Activated T-cell treated with anti-CD3 and anti-CD28 coated beads, Interleukin-2, amount 50 U/mL, for 72 hours (primary cell): ENCODE results near the gene MRTFA. TPM values are rescaled to one million over a fixed set of nuclear protein-coding genes. Genes with fewer than 3 reads are reported as not detected.
"Not testable (repeated sequence)": the region's sequence is repeated elsewhere in the genome, so short reads cannot be mapped to it uniquely, and the experiment has no call there.

Experiments used
- ATAC-seq, 2 donors: fragments of 150-1000 bp; cut with Tn5 transposase; replicated peaks in 1 of 2; 2 replicates each; pipeline ENCODE4 v1.10.0; 2021; ENCODE audit warnings: moderate library complexity in 2 of 2, mild to moderate bottlenecking in 1 of 2
- DNase-seq, 2 donors: peaks; one replicate each; pipeline ENCODE4 v3.0.0; 2021 to 2022; ENCODE audit warnings: mixed read lengths in 1 of 2
- H3K27ac Mint-ChIP-seq: one replicate; pipeline ENCODE4 v1.8.0; 2022; ENCODE audit warnings: mild to moderate bottlenecking, moderate library complexity, mixed read lengths
- H3K27me3 Mint-ChIP-seq: one replicate; pipeline ENCODE4 v1.8.0; 2022; ENCODE audit warnings: low read depth, mixed read lengths
- H3K36me3 Mint-ChIP-seq, 2 donors: one replicate each; pipeline ENCODE4 v1.8.0; 2022; ENCODE audit warnings: mixed read lengths in 2 of 2, mild to moderate bottlenecking in 1 of 2; ENCODE audit not compliant: insufficient read depth in 2 of 2
- H3K4me1 Mint-ChIP-seq: one replicate; pipeline ENCODE4 v1.8.0; 2022; ENCODE audit warnings: low read depth, mixed read lengths
- H3K4me3 Mint-ChIP-seq, 2 donors: one replicate each; pipeline ENCODE4 v1.8.0; 2022; ENCODE audit warnings: mild to moderate bottlenecking in 2 of 2, mixed read lengths in 2 of 2, moderate library complexity in 2 of 2
- H3K9me3 Mint-ChIP-seq, 2 donors: one replicate each; pipeline ENCODE4 v1.8.0; 2022; ENCODE audit warnings: mixed read lengths in 2 of 2
- total RNA-seq, 2 donors: library from RNA; stranded (reverse); gene quantifications; one replicate each; pipeline ENCODE4 v1.2.3, GENCODE V29; 2022

The MRTFA gene
- total RNA-seq, 2 donors from 2014 or later = 44.7 to 51.7 TPM

- Mint-ChIP-seq H3K36me3 (no peaks in the 10 kb centered on the region), H3K27me3 (no peaks in the 10 kb centered on the region), H3K4me3 (no peak overlapping the region), H3K9me3 (no peaks in the 10 kb centered on the region), H3K27ac (no peak overlapping the region), H3K4me1 (peaks cover 15% of the 10 kb centered on the region)
- no peak for DNase-seq
- no peak for ATAC-seq
Observed at GRCh38 chr22:40510631-40511364, 125.7 kb downstream of the MRTFA start.

DNA sequence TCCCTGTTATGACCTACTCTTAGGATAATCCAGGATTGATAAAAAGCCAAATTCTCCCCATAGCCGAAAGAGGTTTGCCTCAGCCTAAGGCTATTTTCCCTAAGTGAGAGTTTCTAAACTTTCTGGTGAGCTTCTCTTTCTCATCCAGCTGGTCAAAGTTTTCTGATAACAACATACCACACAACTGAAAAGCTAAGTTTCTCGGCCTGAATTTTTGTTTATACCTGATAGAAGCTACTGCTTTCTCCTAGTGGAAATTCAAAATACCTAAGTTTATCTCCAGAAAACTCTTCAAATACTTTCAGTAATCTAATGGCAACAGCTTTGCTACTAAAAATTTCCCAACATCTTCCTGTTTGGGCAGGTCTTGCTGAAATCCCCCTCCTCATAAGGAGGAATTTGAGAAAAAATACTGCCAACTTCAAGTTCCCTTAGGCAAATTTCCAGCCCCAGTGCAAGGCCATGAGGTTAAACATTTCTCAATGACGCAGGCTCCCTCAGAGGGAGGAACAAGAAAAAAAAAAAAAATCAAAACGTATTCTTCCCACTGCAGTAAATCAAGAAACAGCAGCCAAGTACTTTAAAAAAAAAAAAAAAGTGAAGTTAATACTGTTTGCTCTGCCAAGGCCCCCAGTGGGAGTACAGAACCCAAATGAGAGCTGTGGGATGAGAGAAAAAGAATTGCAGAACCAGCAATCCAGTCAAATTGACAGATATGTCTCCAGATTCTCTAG lies 127.0 kb downstream of the MRTFA start:
- DNase-seq (no peak), ATAC-seq (no peak)
- H3K36me3 Mint-ChIP-seq = no peaks in the 10 kb centered on the region
- peaks cover 19% of the 10 kb centered on the region for H3K4me1 Mint-ChIP-seq
- no peak overlapping the region for H3K4me3 Mint-ChIP-seq
- peak overlapping the region; percentile 24 for H3K27ac Mint-ChIP-seq
- no peaks in the 10 kb centered on the region for H3K27me3 Mint-ChIP-seq
- H3K9me3 Mint-ChIP-seq = no peaks in the 10 kb centered on the region

GRCh38 chr22:40508046-40508445 lies 128.5 kb downstream of the MRTFA start:
- not testable (repeated sequence) for H3K9me3 Mint-ChIP-seq, H3K36me3 Mint-ChIP-seq, DNase-seq, H3K27ac Mint-ChIP-seq, ATAC-seq, H3K27me3 Mint-ChIP-seq, H3K4me3 Mint-ChIP-seq
- H3K4me1 Mint-ChIP-seq = peaks cover 27% of the 10 kb centered on the region

DNA sequence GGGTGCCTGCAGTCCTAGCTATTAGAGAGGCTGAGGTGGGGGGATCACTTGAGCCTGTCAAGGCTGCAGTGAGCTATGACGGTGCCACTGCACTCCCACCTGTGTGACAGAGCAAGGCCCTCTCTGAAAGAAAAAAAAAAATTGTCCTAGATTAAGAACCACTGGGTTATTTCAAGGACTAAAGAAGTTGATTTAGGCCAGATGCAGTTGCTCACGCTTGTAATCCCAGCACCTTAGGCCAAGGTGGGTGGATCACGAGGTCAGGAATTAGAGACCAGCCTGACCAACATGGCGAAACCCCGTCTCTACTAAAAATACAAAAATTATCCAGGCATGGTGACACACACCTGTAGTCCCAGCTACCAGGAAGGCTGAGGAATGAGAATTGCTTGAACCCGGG lies 129.0 kb downstream of the MRTFA start:
- H3K4me3 Mint-ChIP-seq = no peak overlapping the region
- no peak for DNase-seq
- no peak for ATAC-seq
- no peaks in the 10 kb centered on the region for H3K27me3 Mint-ChIP-seq
- peaks cover 0 to 3% of the 10 kb centered on the region in 2 donors for H3K36me3 Mint-ChIP-seq
- H3K4me1 Mint-ChIP-seq = peaks cover 32% of the 10 kb centered on the region
- no peak overlapping the region for H3K27ac Mint-ChIP-seq
- H3K9me3 Mint-ChIP-seq = no peaks in the 10 kb centered on the region

DNA sequence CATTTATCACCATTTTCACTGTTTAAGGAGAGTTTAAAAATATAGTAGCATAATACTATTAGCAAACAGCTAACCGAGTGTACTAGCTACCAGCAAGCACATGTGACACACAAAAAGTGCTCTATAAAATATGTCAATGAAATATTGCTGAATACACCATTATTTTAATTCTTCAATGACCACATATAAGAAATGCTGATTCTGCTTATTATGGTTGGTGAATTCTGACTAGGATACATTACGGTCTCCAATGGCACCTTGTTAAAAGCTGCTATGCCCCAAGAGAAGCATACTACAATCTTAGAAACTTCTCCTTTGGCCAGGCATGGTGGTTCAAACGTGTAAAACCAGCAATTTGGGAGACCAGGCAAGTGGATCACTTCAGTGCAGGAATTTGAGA lies 129.8 kb downstream of the MRTFA start:
- ATAC-seq (no peak), DNase-seq (no peak)
- no peak overlapping the region for H3K4me3 Mint-ChIP-seq
- H3K9me3 Mint-ChIP-seq = no peaks in the 10 kb centered on the region
- H3K27ac Mint-ChIP-seq = no peak overlapping the region
- peaks cover 0 to 3% of the 10 kb centered on the region in 2 donors for H3K36me3 Mint-ChIP-seq
- no peaks in the 10 kb centered on the region for H3K27me3 Mint-ChIP-seq
- peaks cover 32% of the 10 kb centered on the region for H3K4me1 Mint-ChIP-seq

DNA sequence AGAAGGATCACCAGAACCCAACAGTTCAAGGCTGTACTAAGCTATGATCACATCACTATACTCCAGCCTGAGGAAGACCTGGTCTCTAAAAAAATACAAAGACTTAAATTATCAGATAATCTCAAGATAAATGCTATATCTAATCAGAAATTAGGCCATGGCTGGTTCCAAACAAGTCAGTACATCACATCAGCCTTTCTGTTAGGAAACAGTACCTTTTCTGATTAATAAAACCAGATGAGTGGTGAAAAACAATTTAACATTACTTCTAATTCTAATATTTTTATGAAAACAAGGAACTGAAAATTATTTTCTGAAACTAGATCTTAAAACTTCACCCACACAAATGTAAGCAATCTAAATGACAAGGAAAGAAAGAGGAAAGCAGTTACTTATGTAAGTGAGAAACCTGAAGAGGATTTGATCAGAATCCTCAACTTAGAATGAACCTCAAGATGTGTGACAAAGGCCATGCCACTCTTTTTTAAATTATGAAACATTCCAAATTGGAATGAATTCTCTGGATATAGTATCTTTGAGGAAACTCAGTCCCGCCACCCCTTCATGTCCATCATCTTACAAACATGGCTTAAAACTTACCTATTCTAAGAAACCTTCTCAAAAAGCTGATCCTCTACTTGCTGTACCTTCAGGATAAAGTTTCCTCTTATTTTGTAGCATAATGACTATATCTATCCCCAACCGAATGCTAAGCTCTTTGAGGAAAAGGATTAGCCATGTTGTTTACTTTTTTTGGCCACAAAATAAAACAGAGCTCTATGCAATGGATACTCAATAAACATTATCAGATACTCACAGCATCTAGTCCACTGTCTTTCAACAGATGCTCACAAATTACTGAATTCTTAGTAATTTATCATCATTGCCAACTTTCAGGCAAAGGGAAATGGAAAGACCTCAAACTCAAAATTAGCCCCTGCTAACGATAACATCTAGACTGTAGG lies 132.0 kb downstream of the MRTFA start:
- DNase-seq = no peak
- H3K36me3 Mint-ChIP-seq = peaks cover 0 to 3% of the 10 kb centered on the region in 2 donors
- no peak overlapping the region for H3K27ac Mint-ChIP-seq
- ATAC-seq = no peak
- H3K27me3 Mint-ChIP-seq = no peaks in the 10 kb centered on the region
- no peak overlapping the region for H3K4me3 Mint-ChIP-seq
- peaks cover 31% of the 10 kb centered on the region for H3K4me1 Mint-ChIP-seq
- no peaks in the 10 kb centered on the region for H3K9me3 Mint-ChIP-seq

- no peak overlapping the region for H3K27ac Mint-ChIP-seq
- H3K4me1 Mint-ChIP-seq = peaks cover 34% of the 10 kb centered on the region
- H3K9me3 Mint-ChIP-seq = no peaks in the 10 kb centered on the region
- DNase-seq (no peak), ATAC-seq (peak; percentile 68 to 73)
- H3K36me3 Mint-ChIP-seq = peaks cover 0 to 3% of the 10 kb centered on the region in 2 donors
- H3K4me3 Mint-ChIP-seq = peak overlapping the region in 1 of 2 donors; percentile 34
- no peaks in the 10 kb centered on the region for H3K27me3 Mint-ChIP-seq
Observed at GRCh38 chr22:40502919-40503318, 133.6 kb downstream of the MRTFA start.

- H3K9me3 Mint-ChIP-seq, H3K36me3 Mint-ChIP-seq, H3K27me3 Mint-ChIP-seq, ATAC-seq, H3K4me3 Mint-ChIP-seq, DNase-seq, H3K27ac Mint-ChIP-seq: not testable (repeated sequence)
- peaks cover 41% of the 10 kb centered on the region for H3K4me1 Mint-ChIP-seq
Observed at GRCh38 chr22:40500465-40500786, 136.1 kb downstream of the MRTFA start.

- Mint-ChIP-seq H3K36me3 (peaks cover 0 to 3% of the 10 kb centered on the region in 2 donors), H3K9me3 (no peaks in the 10 kb centered on the region), H3K27ac (no peak overlapping the region), H3K27me3 (no peaks in the 10 kb centered on the region), H3K4me3 (no peak overlapping the region), H3K4me1 (peaks cover 33% of the 10 kb centered on the region)
- DNase-seq (no peak), ATAC-seq (peak; percentile 78 to 82)
Observed at GRCh38 chr22:40499209-40499623, 137.3 kb downstream of the MRTFA start.

DNA sequence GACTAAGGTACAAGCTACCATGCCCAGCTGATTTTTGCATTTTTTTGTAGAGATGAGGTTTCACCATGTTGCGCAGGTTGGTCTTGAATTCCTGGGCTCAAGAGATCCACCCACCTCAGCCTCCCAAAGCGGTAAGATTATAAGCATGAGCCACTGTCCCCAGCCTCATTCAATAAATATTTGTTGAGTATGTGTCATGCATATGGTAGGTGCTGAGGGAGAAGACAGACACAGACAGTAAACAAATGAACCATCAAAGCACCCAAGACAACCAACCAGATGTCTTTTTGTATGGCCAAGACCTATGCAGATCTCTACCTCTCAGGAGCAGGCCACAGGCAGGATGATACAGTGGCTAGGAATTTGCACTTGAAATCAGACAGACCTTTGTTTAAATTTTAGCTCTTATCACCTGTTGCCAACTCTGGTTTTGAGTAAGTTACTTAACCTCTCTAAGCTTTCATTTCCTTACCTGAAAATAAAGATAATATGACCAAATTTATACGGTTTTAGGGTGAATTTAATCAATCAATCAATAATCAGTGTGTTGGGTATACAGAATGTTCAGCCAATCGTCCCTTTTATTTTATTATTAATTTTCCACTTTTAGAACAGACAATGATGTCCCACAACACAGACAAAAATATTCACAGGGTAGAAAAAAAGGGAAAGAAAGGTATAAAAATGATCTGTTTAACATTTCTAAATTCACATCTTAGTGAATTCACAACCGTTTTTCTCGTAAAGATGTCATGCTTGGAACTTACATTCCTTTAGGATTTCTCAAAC lies 137.9 kb downstream of the MRTFA start:
- peaks cover 37% of the 10 kb centered on the region for H3K4me1 Mint-ChIP-seq
- DNase-seq (no peak), ATAC-seq (peak in 1 of 2 donors; percentile 53)
- H3K4me3 Mint-ChIP-seq = no peak overlapping the region
- H3K36me3 Mint-ChIP-seq = peaks cover 0 to 3% of the 10 kb centered on the region in 2 donors
- H3K27me3 Mint-ChIP-seq = no peaks in the 10 kb centered on the region
- no peak overlapping the region for H3K27ac Mint-ChIP-seq
- H3K9me3 Mint-ChIP-seq = no peaks in the 10 kb centered on the region

- Mint-ChIP-seq H3K27ac (peak overlapping the region; percentile 66), H3K36me3 (no peaks in the 10 kb centered on the region), H3K9me3 (no peaks in the 10 kb centered on the region), H3K4me1 (peaks cover 28% of the 10 kb centered on the region), H3K4me3 (no peak overlapping the region), H3K27me3 (no peaks in the 10 kb centered on the region)
- no peak for DNase-seq
- ATAC-seq = no peak
Observed at GRCh38 chr22:40493441-40493840, 143.1 kb downstream of the MRTFA start.

GRCh38 chr22:40491990-40492631 lies 144.4 kb downstream of the MRTFA start:
- DNase-seq = no peak
- no peaks in the 10 kb centered on the region for H3K36me3 Mint-ChIP-seq
- ATAC-seq = no peak
- H3K27ac Mint-ChIP-seq = peak overlapping the region; percentile 60
- no peaks in the 10 kb centered on the region for H3K9me3 Mint-ChIP-seq
- H3K4me3 Mint-ChIP-seq = no peak overlapping the region
- H3K4me1 Mint-ChIP-seq = peaks cover 33% of the 10 kb centered on the region
- no peaks in the 10 kb centered on the region for H3K27me3 Mint-ChIP-seq
